Activated CD8-positive, alpha-beta memory T cell treated with anti-CD3 and anti-CD28 coated beads for 4 hours (primary cell): ENCODE results near the gene PEAK1.

Experiments used
- DNase-seq, 2 donors: peaks; one replicate each; pipeline ENCODE4 v3.0.0-alpha.2; 2020; ENCODE audit warnings: low read depth in 2 of 2

PEAK1 gene

DNA sequence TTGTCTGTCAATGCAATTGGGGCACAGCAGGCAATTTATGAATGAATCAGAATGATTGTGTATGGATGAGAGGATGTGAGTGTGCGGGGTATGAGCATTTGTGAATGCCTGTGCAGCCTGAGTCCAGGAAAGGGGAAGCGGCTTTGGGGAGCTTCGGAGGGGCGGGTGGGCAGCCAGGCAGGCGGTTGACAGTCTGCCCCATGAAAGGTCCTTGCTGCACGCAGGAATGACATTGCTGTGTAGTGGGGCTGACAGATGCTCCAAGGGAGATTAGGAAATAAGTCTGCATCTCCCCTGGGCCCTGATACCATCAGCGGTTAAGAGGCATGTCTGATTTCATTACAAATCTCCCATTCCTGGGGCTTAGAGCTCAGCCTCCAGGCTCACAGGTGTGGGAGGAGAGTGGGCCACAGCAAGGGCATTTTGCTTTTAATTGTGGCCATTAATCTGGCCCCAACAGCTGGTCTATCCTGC, 322.6 kb downstream of the PEAK1 start:
- DNase-seq = no peak

DNA sequence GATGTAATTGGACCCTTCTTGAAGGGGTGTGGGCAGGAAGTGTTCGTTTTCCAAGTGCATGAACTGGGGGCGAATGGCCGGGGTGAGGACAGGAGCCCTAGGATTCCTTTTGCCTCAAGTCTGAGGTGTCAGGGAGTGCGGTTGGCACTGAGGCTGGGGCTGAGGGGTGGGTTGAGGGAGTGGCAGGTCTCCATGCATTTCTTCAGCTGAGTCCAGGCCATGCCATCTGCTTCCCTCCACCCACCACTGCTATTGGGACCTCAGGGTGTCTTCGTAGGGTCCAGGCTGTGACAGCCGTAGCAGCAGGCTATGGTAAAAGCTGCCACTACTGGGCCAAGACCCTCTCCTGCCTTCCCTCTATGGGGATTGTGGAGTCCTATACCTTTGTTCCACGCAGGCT, 323.4 kb downstream of the PEAK1 start:
- no peak for DNase-seq

DNA sequence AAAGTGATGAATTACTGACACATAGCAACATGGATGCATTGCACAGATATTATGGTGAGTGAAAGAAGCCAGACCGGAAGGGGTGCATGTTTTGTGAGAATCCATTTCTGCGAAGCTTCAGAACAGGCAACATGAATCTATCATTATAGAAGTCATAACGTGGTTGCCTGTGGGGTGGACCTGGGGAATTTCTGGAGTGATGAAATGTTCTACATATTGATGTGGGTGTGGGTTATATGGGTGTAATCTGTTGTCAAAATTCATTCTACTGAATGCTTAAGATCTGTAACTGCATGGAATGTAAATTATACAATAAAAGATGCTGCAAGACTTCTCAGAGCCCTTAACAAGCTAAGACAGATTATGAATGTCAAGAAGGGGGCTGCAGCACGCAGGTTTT, 323.8 kb downstream of the PEAK1 start:
- DNase-seq = no peak

DNA sequence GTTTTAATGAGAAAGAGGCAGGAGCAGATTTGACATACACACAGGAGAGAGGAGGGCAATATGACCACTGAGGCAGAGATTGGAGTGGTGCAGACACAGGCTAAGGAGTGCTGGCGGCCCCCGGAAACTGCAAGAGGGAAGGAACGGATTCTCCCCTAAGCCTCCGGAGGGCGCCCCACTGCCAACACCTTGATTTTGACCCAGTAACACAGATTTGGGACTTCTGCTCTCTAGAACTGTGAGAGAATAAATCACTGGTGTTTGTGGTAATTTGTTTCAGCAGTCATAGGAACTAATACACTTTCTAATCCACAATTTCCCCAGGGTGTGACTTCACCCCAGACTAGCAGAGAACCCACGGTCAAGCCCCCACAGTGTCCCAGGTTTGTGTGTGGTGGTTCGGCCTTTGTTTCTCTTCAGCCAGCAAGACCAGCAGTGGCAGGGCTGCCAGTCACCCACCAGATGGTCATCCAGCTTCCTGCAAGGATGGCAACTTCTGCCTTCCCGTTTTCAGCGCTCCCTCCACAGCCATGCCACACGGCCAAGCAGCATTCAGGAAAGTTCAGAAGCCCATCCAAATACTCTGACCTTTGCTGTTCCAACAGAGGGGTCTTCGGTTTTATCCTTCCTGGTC, 325.4 kb downstream of the PEAK1 start:
- no peak for DNase-seq

DNA sequence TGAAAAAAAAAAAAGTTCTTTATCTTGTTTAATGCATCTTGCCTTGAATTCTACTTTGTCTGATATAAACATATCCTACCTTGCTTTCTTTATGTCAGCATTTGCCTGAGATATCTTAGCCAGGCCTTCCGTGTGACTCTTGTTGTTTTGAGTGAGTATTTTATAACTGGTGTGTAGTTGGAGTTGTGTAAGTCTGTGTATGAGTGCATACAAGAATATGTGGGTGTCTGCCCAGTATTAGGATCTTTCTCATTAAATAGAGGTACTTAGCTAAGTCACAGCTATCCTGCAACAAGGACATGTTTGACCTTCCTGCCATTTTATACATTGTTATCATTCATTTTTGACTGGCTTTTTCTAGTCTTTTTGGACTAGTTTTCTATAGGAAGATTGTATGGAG, 326.5 kb downstream of the PEAK1 start:
- no peak for DNase-seq

DNA sequence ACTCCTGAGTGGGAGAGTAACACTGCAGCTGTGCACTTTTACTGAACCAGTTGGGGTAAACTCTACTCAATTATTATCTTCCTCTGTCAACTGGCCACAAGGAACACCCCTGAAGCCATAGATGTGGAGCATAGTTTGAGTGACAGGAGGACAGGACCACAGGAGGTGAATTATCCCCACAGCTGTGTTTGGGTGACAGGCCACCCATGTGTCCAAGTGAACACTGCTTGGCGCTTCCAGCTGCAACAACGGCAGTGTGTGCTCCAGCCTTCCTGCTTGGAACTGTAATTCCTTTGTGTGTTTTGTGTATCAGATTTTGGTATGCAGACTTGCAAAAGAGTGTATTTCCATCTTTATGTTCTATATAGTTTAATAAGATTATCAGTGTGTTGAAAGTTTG, 328.8 kb downstream of the PEAK1 start:
- no peak for DNase-seq

DNA sequence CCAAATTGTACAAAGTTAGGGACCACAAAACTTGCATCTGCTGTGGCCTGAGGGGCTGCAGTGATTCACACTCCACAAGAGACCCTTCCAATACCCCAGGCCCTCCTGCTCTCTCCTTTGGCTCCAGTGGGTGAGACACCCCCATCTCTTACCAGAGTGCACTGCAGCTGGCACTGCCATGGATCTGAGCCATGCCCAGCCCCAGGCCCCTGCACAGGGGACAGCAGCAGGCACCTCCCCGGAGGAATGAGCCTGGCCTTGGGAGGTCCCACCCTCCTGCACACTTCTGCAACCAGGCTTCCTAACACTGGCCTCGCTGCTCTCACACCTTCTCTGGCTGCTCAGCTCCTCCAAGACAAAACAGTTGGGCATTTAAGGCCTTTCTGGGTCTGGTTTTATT, 332.7 kb downstream of the PEAK1 start:
- DNase-seq = no peak

DNA sequence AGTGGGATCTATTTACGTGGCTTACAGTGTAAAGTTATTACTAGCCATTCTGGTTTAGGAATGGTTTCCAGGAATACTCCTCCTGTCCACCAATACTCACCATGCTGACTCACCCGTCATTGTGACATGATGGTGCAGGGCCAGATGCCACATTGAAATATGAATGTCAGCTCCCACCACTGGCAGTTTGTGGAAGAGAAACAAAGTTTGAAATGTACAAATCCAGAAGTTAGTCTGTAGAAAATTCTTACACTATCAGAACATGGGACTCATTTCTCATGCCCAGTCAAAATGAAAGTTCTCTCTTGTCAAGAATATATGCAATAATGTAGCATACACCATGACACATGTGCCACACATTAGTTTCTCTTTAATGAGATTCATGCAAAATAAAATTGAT, 334.6 kb downstream of the PEAK1 start:
- no peak for DNase-seq

DNA sequence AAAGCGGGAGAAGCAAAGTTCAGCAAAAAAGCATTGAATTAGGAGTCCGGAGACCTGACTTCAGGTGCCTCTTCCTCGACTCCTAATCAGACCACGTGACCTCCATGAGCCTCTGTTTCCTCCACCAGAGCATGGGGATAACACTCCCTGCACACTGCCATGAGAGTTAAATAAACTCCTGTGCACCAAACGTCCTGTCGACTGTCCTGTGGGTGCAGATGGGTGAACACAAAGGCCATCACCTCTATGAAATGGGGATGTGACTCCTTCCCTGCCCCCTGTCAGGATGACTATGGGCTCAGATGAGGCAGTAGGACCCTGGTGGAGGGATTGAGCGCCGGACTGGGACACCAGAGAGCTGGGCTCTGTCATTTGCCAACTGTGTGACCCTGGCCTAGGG, 335.5 kb downstream of the PEAK1 start:
- no peak for DNase-seq

DNA sequence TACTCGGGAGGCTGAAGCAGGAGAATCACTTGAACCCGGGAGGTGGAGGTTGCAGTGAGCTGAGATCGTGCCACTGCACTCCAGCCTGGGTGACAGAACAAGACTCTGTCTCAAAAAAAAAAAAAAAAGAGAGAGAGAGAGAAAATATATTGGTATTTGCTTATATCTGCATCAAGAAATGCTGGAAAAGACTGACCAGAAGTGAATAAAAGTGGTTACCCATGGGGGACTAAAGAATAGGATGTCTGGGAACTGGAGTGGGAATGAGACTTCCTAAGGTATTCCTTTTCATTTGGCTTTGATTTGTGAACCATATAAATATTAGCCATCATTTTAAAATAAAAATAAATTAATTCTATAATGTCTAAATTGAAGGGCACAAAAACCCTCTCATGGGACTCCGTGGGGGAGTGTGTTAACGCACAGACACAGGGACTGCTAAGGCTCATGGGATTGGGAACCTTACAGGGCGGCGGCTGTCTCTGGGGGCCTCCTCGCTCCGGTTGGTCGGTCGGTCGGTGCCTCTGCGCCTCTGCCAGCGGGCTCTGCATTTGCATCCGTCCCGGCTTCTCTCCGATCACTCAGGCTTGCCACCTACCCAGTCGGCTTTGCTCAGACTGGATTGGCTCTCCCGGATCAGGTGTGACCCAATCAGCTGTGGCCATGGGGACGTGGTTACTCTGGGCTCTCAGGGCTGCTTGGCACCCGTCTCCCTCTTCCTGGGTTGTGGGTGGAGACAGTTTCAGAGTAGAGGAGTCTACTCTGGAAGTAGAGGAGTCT, 336.3 kb downstream of the PEAK1 start:
- DNase-seq = peak; percentile 20 to 33

DNA sequence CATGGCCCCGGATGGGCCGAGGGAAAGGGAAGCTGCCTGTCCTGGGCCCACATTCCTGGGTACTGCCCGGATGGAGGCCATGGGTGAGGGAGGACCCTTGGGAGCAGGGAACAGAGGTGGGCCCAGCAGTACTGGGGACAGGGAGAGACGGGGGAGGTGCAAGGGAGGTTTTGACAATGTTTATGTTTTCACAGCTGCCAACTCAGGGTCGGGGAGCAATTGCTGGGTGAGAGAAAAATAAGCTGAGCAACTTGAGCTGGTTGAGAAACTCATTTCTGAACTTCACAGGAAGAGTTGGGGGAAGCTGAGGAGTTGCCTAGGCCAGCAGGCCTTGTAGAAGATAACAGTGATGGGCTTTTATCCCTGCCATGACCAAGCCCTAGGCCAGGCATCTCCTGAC, 337.9 kb downstream of the PEAK1 start:
- no peak for DNase-seq

DNA sequence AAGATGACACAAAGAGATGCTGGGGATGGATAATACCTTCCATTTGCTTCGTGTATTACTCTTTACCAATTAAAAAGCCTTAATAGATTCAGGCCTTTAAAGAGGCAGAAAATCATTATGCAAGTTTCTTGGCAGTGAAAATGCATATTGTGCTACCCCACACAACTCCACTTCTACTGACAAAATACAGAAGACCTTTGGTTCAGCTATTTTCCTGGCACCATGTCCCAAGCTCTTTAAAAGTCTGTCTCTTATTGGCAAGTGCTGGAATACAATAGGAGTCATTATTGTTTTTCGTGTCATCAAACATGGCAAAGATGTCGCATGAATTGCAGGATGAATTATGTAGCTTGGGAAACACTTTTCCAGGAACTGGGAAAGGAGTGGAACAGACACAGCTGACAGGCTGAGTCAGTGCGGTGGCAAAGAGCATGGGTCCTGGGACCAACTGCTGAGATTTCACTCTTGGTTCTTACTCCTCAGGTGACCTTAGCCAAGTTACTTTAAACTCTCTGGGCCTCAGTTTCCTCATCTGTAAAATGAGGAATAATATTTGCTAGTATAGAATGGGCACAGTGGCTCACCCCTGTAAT, 343.5 kb downstream of the PEAK1 start:
- no peak for DNase-seq

DNA sequence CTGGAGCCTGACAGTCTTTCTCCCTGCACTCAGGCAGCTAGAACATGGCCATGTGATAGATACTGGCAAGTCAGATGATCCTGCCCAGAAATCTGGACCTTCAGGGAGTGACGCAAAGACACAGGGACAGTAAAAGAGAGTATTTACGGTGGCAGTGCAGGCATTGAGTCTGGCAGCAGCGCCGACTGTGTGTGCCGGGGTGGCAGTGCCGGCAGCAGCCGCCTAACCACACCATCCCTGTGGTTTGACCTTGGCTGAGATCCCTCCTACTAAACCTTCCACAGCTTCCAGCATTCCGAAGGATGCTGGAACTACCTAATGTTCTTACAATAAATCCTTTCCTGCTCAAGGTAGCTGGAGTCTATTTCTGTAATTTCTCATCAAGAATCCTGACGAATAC, 344.4 kb downstream of the PEAK1 start:
- DNase-seq = no peak

DNA sequence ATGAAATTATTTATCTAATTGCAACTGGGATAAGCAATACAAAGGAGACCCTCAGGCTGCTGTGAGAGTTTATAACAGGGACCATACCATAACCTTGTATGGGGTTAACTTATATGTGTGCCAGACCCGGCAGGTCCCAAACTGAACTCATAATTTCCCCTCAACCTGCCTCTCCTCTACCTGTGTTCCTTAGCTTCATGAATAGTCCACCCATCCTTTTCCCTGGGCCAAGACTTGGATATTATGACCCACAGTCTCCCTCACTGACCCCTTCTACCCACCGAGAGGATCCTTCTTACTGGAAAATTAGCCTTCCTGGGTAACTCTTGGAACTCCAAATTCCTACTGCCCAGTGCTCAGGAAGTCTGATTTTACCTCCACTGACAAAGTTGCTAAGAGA, 345.6 kb downstream of the PEAK1 start:
- no peak for DNase-seq

DNA sequence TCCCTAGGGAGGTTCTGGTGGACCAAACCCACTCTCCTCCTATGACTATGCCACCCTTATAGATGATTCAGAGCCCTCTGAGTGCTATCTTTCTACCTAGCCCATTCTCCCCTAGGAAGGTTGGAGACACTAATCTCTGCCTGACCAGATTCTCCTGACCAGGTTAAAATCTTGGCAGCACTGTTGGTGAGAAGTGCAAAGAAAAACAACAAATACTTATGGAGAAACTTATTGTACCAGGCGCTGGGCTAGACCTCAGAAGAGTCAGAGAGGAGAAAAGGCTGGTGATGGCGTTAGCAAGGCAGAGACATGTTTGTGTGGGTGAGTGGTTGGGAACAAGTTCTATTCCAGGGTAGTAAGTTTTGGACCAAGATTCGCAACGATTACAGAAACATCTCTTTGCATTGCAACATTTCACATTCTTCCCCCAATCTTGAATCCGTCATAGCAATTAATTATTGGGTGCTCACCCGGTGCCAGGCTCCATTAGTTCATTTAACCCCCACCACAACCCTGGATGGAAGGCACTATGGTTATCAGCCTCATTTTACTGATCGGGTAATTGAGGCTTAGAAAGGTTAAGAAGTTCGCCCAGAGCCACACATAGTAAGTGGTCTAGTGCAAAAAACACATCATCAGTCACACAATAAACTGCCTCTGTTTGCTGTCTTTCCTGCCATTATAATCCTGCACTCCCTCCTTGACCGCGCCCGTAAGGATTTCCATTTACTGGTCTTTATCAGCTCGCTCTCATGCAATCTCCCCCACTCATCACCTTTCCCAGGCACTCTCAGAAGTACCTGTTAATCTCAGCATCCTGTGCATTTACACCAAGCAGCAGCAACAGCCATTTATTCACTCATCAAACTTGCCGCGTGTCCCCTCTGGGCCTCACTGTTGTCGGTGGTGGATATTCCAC, 348.3 kb downstream of the PEAK1 start:
- no peak for DNase-seq

DNA sequence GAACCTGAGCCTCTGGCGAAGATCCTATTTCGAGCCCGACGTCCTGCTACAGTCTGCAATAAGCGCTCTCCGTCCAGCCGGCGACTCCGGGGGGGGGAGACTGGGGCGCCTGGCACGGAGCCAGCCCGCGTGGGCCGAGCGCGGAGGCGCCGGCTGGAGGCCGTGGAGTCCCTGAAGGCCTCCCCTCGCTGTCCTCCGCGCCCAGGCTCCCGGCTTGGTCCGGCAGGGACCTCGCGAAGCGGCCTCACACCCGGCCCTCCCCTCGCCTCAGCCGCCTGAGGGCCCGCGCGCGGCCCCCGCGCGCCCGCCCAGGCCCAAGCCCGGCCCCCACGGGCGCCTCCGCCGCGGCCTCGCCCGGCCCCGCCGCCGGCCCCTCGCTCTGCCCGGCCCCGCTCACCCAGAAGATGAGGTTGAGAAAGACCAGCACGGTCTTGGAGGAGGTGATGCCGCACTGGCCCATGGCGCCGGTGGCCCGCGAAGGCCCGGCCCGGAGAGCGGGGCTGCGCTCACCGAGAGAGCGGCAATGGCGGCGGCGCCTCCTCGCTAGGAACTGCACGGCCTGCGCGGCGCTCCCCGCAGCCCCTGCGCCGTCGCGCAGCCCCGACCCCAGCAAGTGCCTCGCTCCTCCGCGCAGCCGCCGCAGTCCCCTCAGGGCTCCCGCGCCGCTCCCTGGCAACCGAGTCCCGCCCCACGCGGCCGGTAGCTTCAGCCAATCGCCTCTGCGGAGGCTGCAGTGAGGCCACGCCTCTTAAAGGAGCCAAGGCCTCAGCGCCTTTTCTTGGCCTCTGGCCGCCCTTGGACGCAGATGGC, 349.2 kb downstream of the PEAK1 start, which contains the start of gene TSPAN3:
Gene TSPAN3 (minus strand): TSS at position 615 of the 810 bp plus-strand sequence. CDS start 155 bp downstream, at position 460.
- peak; percentile 84 to 85 for DNase-seq

DNA sequence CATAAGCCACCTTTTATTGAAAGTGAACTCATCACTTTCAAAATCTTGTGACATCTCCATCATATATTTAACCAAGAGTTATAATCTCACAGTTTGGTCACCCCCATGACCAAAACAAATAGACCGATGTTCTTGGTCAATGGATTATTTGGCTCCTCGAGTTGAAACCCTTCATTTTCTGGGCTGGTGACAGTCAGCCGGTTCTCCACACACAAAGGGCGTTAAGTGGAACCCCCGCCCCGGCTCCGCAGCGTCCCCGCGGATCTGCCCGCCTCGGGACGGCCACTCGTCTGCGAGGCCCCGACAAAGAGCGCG, 349.8 kb downstream of the PEAK1 start:
- no peak for DNase-seq

DNA sequence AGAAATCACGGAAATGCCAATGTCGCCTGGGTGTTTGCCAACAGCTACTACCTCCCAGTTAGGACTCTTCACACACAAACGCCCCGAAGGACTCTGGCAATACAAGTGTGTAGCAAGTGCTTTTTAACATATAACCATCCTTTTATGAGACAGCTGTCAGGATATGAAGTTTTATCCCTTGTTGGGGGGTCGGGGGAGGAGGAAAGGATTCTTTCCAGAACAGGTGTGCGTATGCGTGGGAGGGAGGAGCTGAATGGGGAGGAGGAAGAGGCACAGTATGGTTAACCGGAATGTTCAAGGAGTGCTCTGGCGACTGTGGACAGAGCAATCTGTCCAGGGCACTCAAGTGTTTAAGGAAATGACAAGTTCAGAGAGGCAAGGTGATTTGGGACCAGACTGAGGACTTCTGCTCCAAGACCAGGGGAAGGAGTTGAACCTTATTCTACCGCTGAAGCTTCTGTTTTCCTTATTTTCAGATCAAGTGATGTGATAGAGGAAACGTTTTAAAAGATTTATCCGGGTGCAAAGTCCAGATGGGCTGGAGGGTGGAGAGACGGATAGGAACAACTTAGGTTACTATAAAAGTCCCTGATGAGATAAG, 350.3 kb downstream of the PEAK1 start:
- no peak for DNase-seq

DNA sequence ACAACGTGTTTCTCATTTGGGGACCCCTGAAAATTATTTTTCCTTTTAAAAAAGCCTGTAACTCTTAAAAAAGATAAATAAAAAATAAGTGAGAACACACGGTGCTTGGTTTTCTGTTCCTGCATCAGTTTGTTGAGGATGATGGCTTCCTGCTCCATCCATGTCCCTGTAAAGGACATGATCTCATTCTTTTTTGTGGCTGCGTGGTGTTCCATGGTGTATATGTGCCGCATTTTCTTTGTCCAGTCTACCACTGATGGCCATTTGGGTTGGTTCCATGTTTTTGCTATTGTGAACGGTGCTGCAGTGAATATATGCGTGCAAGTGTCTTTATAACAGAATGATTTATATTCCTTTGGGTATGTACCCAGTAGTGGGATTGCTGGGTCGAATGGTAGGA, 351.3 kb downstream of the PEAK1 start:
- no peak for DNase-seq

DNA sequence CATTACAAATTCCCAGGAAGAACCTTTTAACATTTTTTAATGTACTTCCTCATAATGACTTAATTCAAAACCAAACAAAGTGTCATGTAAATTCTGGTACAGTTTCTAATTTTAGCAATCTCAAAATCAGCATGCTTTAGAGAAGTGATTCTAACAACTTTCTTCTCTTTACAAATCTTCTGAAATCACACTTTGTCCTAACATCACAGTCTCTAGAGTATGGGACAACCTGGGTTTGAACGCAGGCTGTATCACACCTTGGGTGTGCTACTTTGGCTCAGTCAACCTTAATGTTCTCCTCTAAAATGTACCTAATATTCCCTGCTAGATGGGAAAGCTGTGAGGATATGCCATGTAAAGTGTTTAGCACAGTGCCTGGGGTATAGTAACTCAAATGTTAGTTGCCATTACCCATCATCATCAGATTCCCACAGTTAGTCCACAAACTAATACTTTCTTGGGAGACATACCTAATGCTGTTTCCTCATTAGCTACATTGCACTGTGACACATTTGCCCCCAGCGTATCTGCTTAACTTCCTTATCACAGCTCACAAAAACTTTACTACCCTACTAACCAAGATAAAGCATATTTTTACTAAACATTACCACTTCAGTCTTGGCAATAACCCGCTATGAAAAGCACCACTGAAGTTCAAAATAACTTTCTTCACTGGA, 352.1 kb downstream of the PEAK1 start:
- no peak for DNase-seq
